ENCODE data around the gene MSANTD2.
"Not testable (repeated sequence)": the region's sequence is repeated elsewhere in the genome, so short reads cannot be mapped to it uniquely, and the experiment has no call there.

Gene MSANTD2

GRCh38 chr11:124770959-124771358 is 29.2 kb downstream of the MSANTD2 start:
- not testable (repeated sequence) for DNase-seq (ENCODE audit: low spot score)

DNA sequence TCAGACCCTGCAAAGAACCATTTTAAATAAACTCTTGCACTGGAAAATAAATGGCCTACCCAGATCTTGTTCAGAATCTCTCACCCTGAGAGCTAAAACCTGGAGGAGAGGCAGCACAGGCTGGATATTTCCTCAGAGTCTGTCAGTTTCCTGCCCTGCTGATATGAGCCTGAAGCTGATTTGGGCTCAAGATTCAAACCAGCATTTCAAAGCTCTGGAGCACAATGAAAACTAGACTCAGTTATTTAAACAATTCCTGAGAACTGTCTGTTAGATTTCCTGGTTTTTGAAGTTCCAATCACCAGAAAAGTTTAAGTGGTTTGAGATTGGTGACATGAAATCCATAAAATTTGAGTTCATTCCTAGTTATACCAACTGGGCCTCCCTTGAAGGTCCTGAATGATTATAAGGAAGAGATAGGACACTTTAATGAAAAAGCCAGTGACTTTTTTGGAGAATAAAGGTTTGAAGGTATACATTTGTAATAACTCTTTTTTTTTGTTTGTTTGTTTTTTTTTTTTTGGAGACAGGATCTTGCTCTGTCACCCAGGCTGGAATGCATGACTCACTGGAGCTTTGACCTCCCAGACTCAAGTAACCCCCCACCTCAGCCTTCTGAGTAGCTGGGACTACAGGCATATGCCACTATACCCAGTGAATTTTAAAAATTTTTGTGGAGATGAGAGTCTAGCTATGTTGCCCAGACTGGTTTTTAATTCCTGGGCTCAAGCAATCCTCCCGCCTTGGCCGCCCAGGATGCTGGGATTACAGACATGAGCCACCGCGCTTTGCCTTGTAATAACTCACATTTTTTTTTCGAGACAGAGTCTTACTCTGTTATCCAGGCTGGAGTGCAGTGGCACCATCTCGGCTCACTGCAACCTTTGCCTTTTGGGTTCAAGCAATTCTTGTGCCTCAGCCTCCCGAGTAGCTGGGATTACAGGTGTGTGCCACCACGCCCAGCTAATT is 30.1 kb downstream of the MSANTD2 start:
- DNase-seq (ENCODE audit: low spot score), result no peak

DNA sequence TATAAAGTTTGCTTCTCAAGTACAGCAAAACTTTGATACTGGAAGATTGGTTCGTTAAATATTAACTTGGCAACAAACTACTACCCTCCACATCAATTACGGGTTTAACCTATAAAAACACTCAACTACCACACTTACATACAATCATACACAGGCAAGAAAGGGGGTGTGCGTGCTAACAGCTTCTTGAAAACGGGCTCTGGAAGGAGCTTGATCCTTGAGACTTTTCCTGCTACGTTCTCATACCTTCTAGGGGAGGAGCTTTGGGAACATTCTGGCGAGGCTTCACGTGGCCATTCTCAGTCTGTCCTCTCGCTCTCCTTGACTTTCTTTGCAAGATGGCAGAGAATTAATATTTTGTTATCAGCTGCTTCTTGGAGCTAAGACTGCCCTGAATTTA is 31.3 kb downstream of the MSANTD2 start:
- DNase-seq (ENCODE audit: low spot score), result no peak

GRCh38 chr11:124766156-124766555 is 34.0 kb downstream of the MSANTD2 start:
- DNase-seq (ENCODE audit: low spot score), result no peak

- peak; percentile 73 for DNase-seq (ENCODE audit: low spot score)
These were observed 36.9 kb downstream of the MSANTD2 start for GRCh38 chr11:124763156-124763947.

DNA sequence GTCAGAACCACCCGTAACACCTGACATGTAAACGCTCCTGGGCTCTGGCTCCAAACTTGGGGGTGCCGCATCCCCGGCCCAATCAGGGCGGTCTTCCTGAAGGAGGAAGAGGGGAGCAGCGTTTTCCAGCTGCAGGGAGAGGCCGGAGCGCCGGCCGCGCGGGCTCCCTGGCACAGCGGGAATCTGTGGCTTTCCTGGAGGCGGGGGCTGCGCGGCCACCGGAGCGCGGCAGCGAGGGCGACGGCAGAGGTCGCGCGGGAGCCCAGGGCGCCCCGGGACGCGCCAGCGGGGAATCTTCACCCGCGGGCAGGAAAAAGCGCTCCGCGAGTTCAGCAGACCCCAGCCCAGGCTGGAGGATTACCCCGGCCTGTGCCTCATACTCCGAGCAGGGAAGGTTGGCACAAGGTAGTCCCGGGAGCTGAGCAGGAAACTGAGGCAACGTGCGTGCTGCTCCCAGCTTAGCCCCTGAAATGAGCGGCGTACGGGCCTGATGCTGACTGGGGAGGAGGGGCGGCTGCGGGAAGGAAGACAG is 37.5 kb downstream of the MSANTD2 start:
- peak; percentile 33 for DNase-seq (ENCODE audit: low spot score)

DNA sequence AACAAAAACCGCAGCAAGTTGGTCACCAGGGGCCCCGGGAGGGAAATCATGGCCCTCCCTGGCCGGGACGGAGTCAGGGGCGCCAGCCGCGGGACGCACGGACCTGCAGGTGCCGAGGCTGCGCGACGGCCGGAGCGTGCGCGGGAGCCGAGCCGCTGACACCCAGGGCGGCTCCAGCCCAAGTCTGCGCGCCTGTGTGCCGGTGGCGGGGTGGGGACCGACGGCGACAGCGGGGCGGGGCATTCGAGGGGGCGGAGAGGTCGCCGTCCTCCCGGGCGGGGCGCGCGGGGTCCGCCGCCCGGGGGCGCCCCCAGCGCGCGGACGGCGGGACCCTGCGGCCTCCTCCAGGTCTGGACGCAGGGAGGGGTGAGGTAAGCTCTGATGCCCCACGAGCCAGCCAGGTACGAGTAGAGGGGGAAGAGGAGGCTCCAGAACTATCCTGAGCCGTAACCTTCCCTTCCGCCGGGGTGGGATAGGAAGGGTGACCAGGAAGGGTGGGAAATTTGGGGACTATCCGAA is 38.0 kb downstream of the MSANTD2 start, which contains the start of gene ESAM:
ESAM (minus strand) TSS at position 186 of the 519 bp plus-strand sequence; CDS start at position 50, 136 bp downstream.
- no peak for DNase-seq (ENCODE audit: low spot score)

GRCh38 chr11:124761301-124762104 is 38.7 kb downstream of the MSANTD2 start:
- no peak for DNase-seq (ENCODE audit: low spot score)

GRCh38 chr11:124760806-124761205 is 39.4 kb downstream of the MSANTD2 start:
- DNase-seq (ENCODE audit: low spot score), result no peak

DNA sequence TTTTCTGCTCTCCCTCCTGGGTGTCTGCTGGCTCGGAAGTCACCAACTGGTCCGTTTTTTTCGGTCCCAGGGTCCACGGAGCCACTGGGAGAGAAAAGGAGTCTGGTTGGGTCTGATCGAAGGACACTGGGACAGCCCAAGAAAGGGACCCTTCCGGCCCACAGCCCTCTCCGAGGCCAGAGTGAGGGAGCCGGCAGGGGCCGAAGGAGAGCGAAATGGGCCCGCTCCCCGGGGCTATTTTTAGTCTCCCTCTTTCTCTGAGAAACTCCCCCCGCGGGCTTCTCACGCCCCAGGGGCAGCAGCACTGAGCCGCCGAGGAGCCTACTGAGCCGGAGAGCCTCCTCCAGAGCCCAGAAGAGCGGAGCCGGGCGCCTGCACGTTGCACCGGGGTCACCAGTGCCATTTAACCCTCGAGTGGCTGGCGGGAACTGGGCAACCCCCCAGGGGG is 40.0 kb downstream of the MSANTD2 start:
- no peak for DNase-seq (ENCODE audit: low spot score)

DNA sequence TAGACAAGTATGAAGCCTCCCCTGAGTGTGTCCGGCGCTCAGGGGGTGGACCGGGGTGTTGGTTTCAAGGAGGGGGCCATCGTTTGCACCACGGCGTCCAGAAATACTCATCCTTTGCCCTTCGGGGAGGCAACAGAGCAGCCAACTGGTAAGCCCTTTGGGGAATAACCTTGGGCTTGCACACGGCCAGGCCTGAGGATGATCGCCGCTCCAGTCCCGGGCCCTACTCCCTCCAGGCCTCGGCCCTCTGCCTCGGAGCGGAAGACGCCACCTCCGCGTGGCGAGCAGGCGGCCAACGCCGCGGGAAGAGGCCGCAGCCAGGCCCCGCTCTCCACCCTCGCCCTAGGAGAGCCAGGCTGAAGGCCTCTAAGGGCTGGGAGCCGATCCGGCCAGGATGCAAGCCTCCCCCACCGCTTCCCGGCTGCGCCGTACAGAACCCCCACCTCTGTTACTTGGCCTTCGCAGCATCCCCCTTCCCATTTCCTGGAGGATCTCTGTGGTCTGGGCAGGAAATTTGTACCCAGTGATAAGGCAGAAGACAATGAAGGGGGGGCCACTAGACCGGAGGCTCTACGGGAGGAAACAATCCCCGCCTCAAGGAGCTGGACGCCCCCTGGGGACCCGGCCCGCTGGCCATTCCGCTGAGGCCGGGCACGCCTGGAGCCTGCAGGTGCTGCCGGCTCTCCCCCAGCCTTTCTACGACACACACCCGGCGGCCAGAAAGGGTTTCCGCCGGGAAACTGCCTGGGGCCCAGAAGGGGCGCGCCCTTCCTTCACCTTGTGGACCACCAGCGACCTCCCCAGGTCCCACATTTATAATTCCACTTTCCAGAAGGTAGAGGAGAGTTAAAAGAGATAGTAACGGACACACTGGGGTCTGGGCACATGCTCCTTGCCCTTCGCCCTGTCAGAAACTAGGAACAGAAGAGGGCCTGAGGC is 40.7 kb downstream of the MSANTD2 start:
- no peak for DNase-seq (ENCODE audit: low spot score)

GRCh38 chr11:124758355-124759265 is 41.6 kb downstream of the MSANTD2 start:
- DNase-seq (ENCODE audit: low spot score), result peak; percentile 86

GRCh38 chr11:124757320-124757719 is 42.9 kb downstream of the MSANTD2 start:
- DNase-seq (ENCODE audit: low spot score), result no peak

DNA sequence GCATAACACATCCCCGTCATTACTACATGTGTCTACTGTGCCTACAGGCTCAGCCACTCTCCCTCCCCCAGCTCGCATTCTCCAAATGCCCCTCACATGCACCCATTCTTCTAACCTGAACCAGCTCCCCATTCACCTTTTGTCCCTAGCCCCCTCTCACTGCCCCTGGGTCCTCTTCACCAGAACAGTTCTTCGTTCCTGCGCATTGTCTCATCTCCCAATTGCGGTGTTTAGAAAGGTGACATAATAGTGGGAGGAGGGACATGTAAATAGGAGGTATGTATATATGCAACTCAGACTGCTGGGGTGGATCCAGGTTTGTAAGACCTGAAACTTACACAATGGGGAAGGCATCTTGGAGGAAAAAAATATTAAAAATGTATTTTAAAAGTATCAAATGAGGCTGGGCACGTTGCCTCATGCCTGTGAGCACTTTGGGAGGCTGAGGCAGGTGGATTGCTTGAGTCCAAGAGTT is 43.4 kb downstream of the MSANTD2 start:
- DNase-seq (ENCODE audit: low spot score), result no peak

DNA sequence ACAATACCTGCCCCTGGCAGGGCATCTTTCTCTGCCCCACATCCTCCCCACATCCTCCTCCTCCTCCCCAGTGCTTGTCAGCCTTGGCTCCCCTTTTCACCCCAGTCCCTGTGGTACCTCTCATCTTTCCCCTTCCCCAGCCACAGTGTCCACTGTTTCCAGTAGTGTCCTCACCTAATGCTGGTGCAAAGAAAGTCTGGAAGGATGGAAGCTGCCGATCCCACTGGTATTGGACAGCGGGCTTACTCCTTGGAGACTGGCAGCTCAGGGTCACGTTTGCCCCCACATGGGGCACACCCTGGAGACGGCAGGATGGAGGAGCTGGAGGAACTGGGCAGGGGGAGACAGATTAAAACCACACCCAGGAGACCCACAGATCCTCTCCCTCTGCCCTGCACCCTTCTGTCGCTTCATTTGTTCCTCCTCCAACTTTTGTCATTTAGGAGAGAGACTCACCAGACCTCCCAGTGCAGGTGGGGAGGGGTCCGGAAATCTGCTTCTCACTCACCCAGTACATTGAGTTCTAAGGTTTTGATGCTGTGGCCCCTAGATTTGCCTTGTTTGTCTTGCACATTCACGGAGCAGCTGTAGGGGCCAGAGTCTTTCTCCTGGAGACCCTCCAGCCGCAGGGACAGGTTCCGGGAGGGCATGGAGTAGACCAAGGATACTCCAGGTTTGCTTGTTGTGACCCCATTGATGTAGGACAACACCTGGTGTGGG is 44.0 kb downstream of the MSANTD2 start:
- no peak for DNase-seq (ENCODE audit: low spot score)

- no peak for DNase-seq (ENCODE audit: low spot score)
These were observed 45.5 kb downstream of the MSANTD2 start for GRCh38 chr11:124754710-124755109.

DNA sequence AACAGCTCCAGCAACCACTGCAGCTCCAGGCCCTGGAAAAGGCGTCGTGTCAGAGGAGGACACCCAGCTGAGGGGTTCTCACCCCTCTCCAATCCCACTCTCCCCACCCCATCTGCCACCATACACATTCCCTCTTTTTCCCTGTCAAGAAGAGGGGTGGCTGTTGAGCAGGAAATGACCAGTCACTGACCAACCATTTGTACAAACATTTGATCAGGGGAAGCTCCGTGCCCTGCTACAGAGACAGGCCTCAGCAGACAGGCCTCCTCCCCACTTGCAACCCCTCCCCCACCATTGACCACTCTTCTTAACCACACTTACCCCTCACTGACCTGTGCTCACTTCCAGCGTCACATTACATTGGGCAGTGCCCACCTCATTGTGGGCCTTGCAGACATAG is 45.9 kb downstream of the MSANTD2 start:
- DNase-seq (ENCODE audit: low spot score), result no peak

DNA sequence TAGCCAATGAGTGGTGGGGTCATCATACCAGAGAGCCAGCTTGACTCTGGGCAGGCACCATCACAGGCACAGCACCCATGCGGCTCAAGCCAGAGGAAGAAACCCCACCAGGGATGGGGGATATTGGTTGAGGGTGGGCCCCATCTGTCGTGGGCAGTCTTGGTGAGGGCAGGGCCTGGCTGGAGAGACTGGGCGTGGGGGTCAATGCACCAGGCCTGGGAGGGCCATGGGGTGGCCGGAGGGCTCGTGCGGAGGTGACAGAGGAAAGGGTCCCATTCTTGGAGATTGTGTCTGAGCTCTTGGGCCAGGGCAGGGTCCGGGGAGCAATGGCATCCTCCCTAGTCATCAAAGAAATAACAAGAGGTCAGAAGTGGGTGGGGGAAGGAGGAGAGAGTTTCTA is 46.6 kb downstream of the MSANTD2 start:
- DNase-seq (ENCODE audit: low spot score), result no peak

Measured in GM03348 (cell line).